ENCODE results near the gene EXOC3. TPM values are rescaled to one million over a fixed set of nuclear protein-coding genes. Genes with fewer than 3 reads are reported as not detected.

The EXOC3 gene
- total RNA-seq, 1 experiment from 2014 or later, result 31.3 TPM

- ChIA-PET CTCF (no interaction called here), POLR2A (ENCODE audit: unreplicated experiment) (no interaction called here)
- intact Hi-C loops (cut with micrococcal nuclease), result loop anchor here (10.0 kb wide), 1 partner anchor 166 kb away; the partner anchor contains the start of gene CEP72
- peaks cover 48% of the 10 kb centered on the region for H3K79me2 ChIP-seq (ENCODE audit: low read length)
- no peak overlapping the region for H3K27ac ChIP-seq (ENCODE audit: low read length)
- H3K4me2 ChIP-seq (ENCODE audit: low read length), result no peak overlapping the region
- DNase-seq (no peak), ATAC-seq (no peak)
- H3K9me2 ChIP-seq (replicated peaks; ENCODE audit: low read length), result no peaks in the 10 kb centered on the region
- no peaks in the 10 kb centered on the region for H3F3A ChIP-seq (ENCODE audit: low read length, unreplicated experiment)
- peaks cover 10% of the 10 kb centered on the region; the same call in 1 of the 2 replicates for H3K4me1 ChIP-seq (ENCODE audit: insufficient read depth, low read length)
- H4K20me1 ChIP-seq (ENCODE audit: low read length), result no peaks in the 10 kb centered on the region
- no peak overlapping the region for H2AFZ ChIP-seq (ENCODE audit: low read length)
- peaks cover 73% of the 10 kb centered on the region for H3K36me3 ChIP-seq (ENCODE audit: low read depth, low read length)
- H3K27me3 ChIP-seq (ENCODE audit: low read length), result no peaks in the 10 kb centered on the region
- peaks cover 14% of the 10 kb centered on the region for H3K9me3 ChIP-seq (ENCODE audit: low read length)
- H3K9ac ChIP-seq (ENCODE audit: low read length), result no peak overlapping the region
- BruUV-seq (replicated peaks), result no TSS peak
- H3K4me3 ChIP-seq (ENCODE audit: low read length), result no peak overlapping the region
- TF ChIP-seq CTCF (conservative IDR thresholded peaks at IDR 0.05; ENCODE audit: low read depth, low read length) (no peak), EZH2phosphoT487 (IDR thresholded peaks at IDR 0.05; ENCODE audit: borderline replicate concordance, low read length) (no peak), EZH2 (IDR thresholded peaks at IDR 0.05; ENCODE audit: low read length, unreplicated experiment) (no peak)
Observed at GRCh38 chr5:448766-449090, 5.8 kb downstream of the EXOC3 start.

- DNase-seq (no peak), ATAC-seq (no peak)
- no peaks in the 10 kb centered on the region for H3F3A ChIP-seq (ENCODE audit: low read length, unreplicated experiment)
- H3K9ac ChIP-seq (ENCODE audit: low read length), result no peak overlapping the region
- ChIA-PET POLR2A (ENCODE audit: unreplicated experiment) (no interaction called here), CTCF (no interaction called here)
- H3K4me2 ChIP-seq (ENCODE audit: low read length), result no peak overlapping the region
- peaks cover 76% of the 10 kb centered on the region for H3K36me3 ChIP-seq (ENCODE audit: low read depth, low read length)
- H3K4me1 ChIP-seq (ENCODE audit: insufficient read depth, low read length), result peaks cover 9% of the 10 kb centered on the region; the same call in 1 of the 2 replicates
- no peaks in the 10 kb centered on the region for H3K9me2 ChIP-seq (replicated peaks; ENCODE audit: low read length)
- BruUV-seq (replicated peaks), result no TSS peak
- H3K79me2 ChIP-seq (ENCODE audit: low read length), result peaks cover 48% of the 10 kb centered on the region
- H3K27me3 ChIP-seq (ENCODE audit: low read length), result no peaks in the 10 kb centered on the region
- H2AFZ ChIP-seq (ENCODE audit: low read length), result no peak overlapping the region
- H3K27ac ChIP-seq (ENCODE audit: low read length), result no peak overlapping the region
- H3K4me3 ChIP-seq (ENCODE audit: low read length), result no peak overlapping the region
- peaks cover 14% of the 10 kb centered on the region for H3K9me3 ChIP-seq (ENCODE audit: low read length)
- TF ChIP-seq CTCF (conservative IDR thresholded peaks at IDR 0.05; ENCODE audit: low read depth, low read length) (no peak), EZH2phosphoT487 (IDR thresholded peaks at IDR 0.05; ENCODE audit: borderline replicate concordance, low read length) (no peak), EZH2 (IDR thresholded peaks at IDR 0.05; ENCODE audit: low read length, unreplicated experiment) (no peak)
- intact Hi-C loops (cut with micrococcal nuclease), result loop anchor here (10.0 kb wide), 1 partner anchor 166 kb away; the partner anchor contains the start of gene CEP72
- no peaks in the 10 kb centered on the region for H4K20me1 ChIP-seq (ENCODE audit: low read length)
Observed at GRCh38 chr5:449151-449550, 6.2 kb downstream of the EXOC3 start.

GRCh38 chr5:451587-452458 lies 8.8 kb downstream of the EXOC3 start:
- H3K4me1 ChIP-seq (ENCODE audit: insufficient read depth, low read length), result no peaks in the 10 kb centered on the region
- H3K79me2 ChIP-seq (ENCODE audit: low read length), result peaks cover 53% of the 10 kb centered on the region
- H3K36me3 ChIP-seq (ENCODE audit: low read depth, low read length), result peaks cover 78% of the 10 kb centered on the region
- ChIA-PET POLR2A (ENCODE audit: unreplicated experiment) (no interaction called here), CTCF (no interaction called here)
- no peaks in the 10 kb centered on the region for H4K20me1 ChIP-seq (ENCODE audit: low read length)
- no peak overlapping the region for H3K4me3 ChIP-seq (ENCODE audit: low read length)
- no peak overlapping the region for H3K4me2 ChIP-seq (ENCODE audit: low read length)
- BruUV-seq (replicated peaks), result no TSS peak
- ATAC-seq (no peak), DNase-seq (no peak)
- no peak overlapping the region for H3K27ac ChIP-seq (ENCODE audit: low read length)
- H3F3A ChIP-seq (ENCODE audit: low read length, unreplicated experiment), result no peaks in the 10 kb centered on the region
- H2AFZ ChIP-seq (ENCODE audit: low read length), result no peak overlapping the region
- no peaks in the 10 kb centered on the region for H3K27me3 ChIP-seq (ENCODE audit: low read length)
- H3K9me2 ChIP-seq (replicated peaks; ENCODE audit: low read length), result no peaks in the 10 kb centered on the region
- intact Hi-C loops (cut with micrococcal nuclease), result no loop called here
- TF ChIP-seq EZH2phosphoT487 (IDR thresholded peaks at IDR 0.05; ENCODE audit: borderline replicate concordance, low read length), result no peak
- TF ChIP-seq EZH2 (IDR thresholded peaks at IDR 0.05; ENCODE audit: low read length, unreplicated experiment), result no peak
- no peak for TF ChIP-seq CTCF (conservative IDR thresholded peaks at IDR 0.05; ENCODE audit: low read depth, low read length)
- H3K9me3 ChIP-seq (ENCODE audit: low read length), result peaks cover 14% of the 10 kb centered on the region
- H3K9ac ChIP-seq (ENCODE audit: low read length), result no peak overlapping the region
